Left lung (tissue), 10 donors: ENCODE results near the gene KIF12. TPM values are rescaled to one million over a fixed set of nuclear protein-coding genes. Genes with fewer than 3 reads are reported as not detected.

Experiments
- ATAC-seq: fragments of 200-7000 bp; cut with Tn5 transposase; one replicate; pipeline ENCODE4 v1.9.1; 2020; ENCODE audit warnings: moderate library complexity
- DNase-seq, 4 donors: peaks; one replicate each; pipeline ENCODE4 v3.0.0-alpha.2; 2013 to 2020
- H3K27ac ChIP-seq, 2 donors: fragments of 200-600 bp; sonication (generic) in 1 of 2; one replicate each; pipeline versions ENCODE4 v1.5.0 to v1.8.0; 2020 to 2021
- H3K27me3 ChIP-seq, 2 donors: fragments of 200-600 bp; sonication (generic) in 1 of 2; one replicate each; pipeline versions ENCODE4 v1.5.0 to v1.8.0; 2020 to 2021
- H3K36me3 ChIP-seq, 2 donors: fragments of 200-600 bp; sonication (generic) in 1 of 2; one replicate each; pipeline versions ENCODE4 v1.5.0 to v1.8.0; 2020 to 2021
- H3K4me1 ChIP-seq, 2 donors: fragments of 200-600 bp; one replicate each; pipeline ENCODE4 v1.8.0; 2021
- H3K4me3 ChIP-seq, 2 donors: fragments of 200-600 bp; sonication (generic) in 1 of 2; one replicate each; pipeline versions ENCODE4 v1.5.0 to v1.8.0; 2020 to 2021; ENCODE audit warnings: mild to moderate bottlenecking in 1 of 2
- H3K9me3 ChIP-seq, 2 donors: fragments of 200-600 bp; sonication (generic) in 1 of 2; one replicate each; pipeline versions ENCODE4 v1.5.0 to v1.8.0; 2020 to 2021
- CTCF ChIP-seq, 2 donors: fragments of 200-600 bp; sonication (generic) in 1 of 2; IDR thresholded peaks; one replicate each; pipeline versions ENCODE4 v1.5.0 to v1.8.0; 2021; ENCODE audit warnings: antibody characterized with exemption in 2 of 2
- intact Hi-C, 2 donors: fragments of 100-400 bp; cut with DNase I; formaldehyde crosslinking; loops; one replicate each; pipeline versions ENCODE4 v1.11.2 to v1.14.2; 2022
- polyA plus RNA-seq, 6 donors: library from polyadenylated mRNA; unstranded; fragments of 120-200 nt; gene quantifications; one replicate each; pipeline ENCODE4 v1.2.1, GENCODE V29; 2013; ENCODE audit not compliant: insufficient read length in 6 of 6
- total RNA-seq, 2 donors: library from RNA; stranded (reverse); fragmentation: NEBNext Ultra II Directional; extraction: Animal tissue kit (Norgen Biotek cat#: 25700); gene quantifications; one replicate each; pipeline ENCODE4 v1.2.1, GENCODE V29; 2021
- donor health status: DM: no; HTN: yes; CAD: no.
- donor health status: DM: no; HTN: no; CAD: no.

KIF12 gene
- total and polyA plus RNA-seq, 8 donors = 2.4 to 54.7 (median 43.3) TPM

GRCh38 chr9:114115654-114116125 is 16.6 kb upstream of the KIF12 start:
- intact Hi-C loops = no loop called here
- Histone ChIP-seq H3K4me1 (peaks cover 0 to 5% of the 10 kb centered on the region in 2 donors), H3K4me3 (no peak overlapping the region), H3K27me3 (peaks cover 0 to 5% of the 10 kb centered on the region in 2 donors), H3K9me3 (no peaks in the 10 kb centered on the region), H3K36me3 (no peaks in the 10 kb centered on the region), H3K27ac (no peak overlapping the region)
- no peak for TF ChIP-seq CTCF (IDR thresholded peaks at IDR 0.05)
- ATAC-seq (no peak), DNase-seq (peak in 1 of 4 donors; percentile 2)

- H3K4me3 ChIP-seq = no peak overlapping the region
- intact Hi-C loops = no loop called here
- no peaks in the 10 kb centered on the region for H3K36me3 ChIP-seq
Measured at GRCh38 chr9:114114364-114114763, 15.3 kb upstream of the KIF12 start.

GRCh38 chr9:114112778-114113584 is 13.9 kb upstream of the KIF12 start:
- no peak for ATAC-seq
- peaks cover 2 to 6% of the 10 kb centered on the region in 2 donors for H3K4me1 ChIP-seq
- no peaks in the 10 kb centered on the region for H3K27me3 ChIP-seq
- no peaks in the 10 kb centered on the region for H3K36me3 ChIP-seq
- peak in 2 of 4 donors; percentile 43 to 79 for DNase-seq
- H3K9me3 ChIP-seq = no peaks in the 10 kb centered on the region
- intact Hi-C loops = no loop called here
- TF ChIP-seq CTCF (IDR thresholded peaks at IDR 0.05) = no peak
- no peak overlapping the region for H3K27ac ChIP-seq
- H3K4me3 ChIP-seq = no peak overlapping the region

More at GRCh38 chr9:114114364-114114763, 15.3 kb upstream of the KIF12 start:
- no peak for DNase-seq
- TF ChIP-seq CTCF (IDR thresholded peaks at IDR 0.05) = no peak
- Histone ChIP-seq H3K27ac (no peak overlapping the region), H3K27me3 (no peaks in the 10 kb centered on the region), H3K4me1 (peaks cover 5 to 6% of the 10 kb centered on the region in 2 donors), H3K9me3 (no peaks in the 10 kb centered on the region)
- no peak for ATAC-seq

- intact Hi-C loops = no loop called here
- Histone ChIP-seq H3K9me3 (no peaks in the 10 kb centered on the region), H3K4me3 (no peak overlapping the region), H3K4me1 (peaks cover 2 to 6% of the 10 kb centered on the region in 2 donors), H3K27me3 (no peaks in the 10 kb centered on the region), H3K27ac (no peak overlapping the region), H3K36me3 (no peaks in the 10 kb centered on the region)
- TF ChIP-seq CTCF (IDR thresholded peaks at IDR 0.05) = no peak
- peak in 1 of 4 donors; percentile 5 for DNase-seq
- ATAC-seq = no peak
Measured at GRCh38 chr9:114112325-114112724, 13.2 kb upstream of the KIF12 start.

GRCh38 chr9:114110180-114110579 is 11.1 kb upstream of the KIF12 start:
- H3K36me3 ChIP-seq = no peaks in the 10 kb centered on the region
- H3K4me1 ChIP-seq = peaks cover 2 to 6% of the 10 kb centered on the region in 2 donors
- H3K27me3 ChIP-seq = no peaks in the 10 kb centered on the region
- intact Hi-C loops = no loop called here
- H3K4me3 ChIP-seq = no peak overlapping the region
- H3K9me3 ChIP-seq = no peaks in the 10 kb centered on the region
- TF ChIP-seq CTCF (IDR thresholded peaks at IDR 0.05) = no peak
- no peak overlapping the region for H3K27ac ChIP-seq
- peak in 1 of 4 donors; percentile 13 for DNase-seq
- ATAC-seq = peak; percentile 18
